ENCODE measurements around the gene TTI1. TPM values are rescaled to one million over a fixed set of nuclear protein-coding genes. Genes with fewer than 3 reads are reported as not detected.

TTI1 gene
- total and polyA plus RNA-seq, 2 experiments from 2014 or later = 17.8 to 56.4 TPM

DNA sequence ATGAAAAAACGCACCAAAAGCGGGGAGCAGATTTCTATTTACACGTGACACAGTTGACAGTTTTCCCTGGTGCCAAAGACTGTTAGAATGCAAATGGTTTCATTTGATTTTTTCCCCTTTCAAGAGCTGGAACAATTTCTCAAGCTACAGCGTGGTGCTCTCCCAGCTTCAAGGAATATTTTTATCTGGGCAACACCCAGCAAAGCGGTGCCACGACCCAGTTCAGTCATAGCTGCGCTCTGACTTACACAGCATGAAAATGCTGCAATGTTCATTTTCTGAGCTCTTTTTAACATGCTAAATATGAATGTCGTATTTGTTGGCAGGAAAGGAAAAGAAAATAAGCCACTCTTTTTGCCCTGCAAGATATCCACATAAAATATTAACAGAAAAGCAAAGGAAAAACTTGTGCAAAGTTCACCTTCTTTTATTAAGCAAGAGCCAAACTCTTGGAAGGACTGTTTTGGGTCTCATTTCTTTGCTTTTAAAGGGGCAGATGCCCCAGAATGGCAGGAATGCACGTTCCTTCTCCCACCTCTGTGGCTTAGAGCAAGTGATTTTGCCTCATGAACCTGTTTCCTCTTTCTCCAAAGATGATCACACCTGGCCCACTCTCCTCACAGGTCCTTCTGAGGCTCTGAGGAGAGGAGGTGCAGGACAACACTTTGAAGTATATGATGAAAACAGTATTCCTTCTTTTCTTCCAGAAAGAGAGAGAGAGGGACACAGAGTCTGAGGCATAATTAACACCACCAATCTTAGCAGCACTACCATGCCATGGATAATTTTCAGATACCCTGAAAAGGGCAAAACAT is 47.0 kb downstream of the TTI1 start:
- H4K20me1 ChIP-seq (replicated peaks; ENCODE audit: insufficient read depth) = peaks cover 4% of the 10 kb centered on the region; the same call in 1 of the 2 replicates
- H3K4me2 ChIP-seq = no peak overlapping the region
- H3K4me1 ChIP-seq (ENCODE audit: insufficient read depth) = no peaks in the 10 kb centered on the region
- no peak for DNase-seq (ENCODE audit: low spot score)
- H3K27me3 Mint-ChIP-seq (ENCODE audit: insufficient read depth, low read depth, poor library complexity) = peaks cover 5% of the 10 kb centered on the region
- H3F3A ChIP-seq (replicated peaks; ENCODE audit: low read depth) = no peaks in the 10 kb centered on the region
- no peak overlapping the region for H3K4me3 ChIP-seq
- no peaks in the 10 kb centered on the region for H3K79me2 ChIP-seq (replicated peaks; ENCODE audit: insufficient read depth)
- H3K27ac ChIP-seq (ENCODE audit: low read depth) = no peak overlapping the region
- no peak overlapping the region for H3K4me3 Mint-ChIP-seq
- ATAC-seq = no peak
- no peaks in the 10 kb centered on the region for H3K9me2 ChIP-seq (ENCODE audit: insufficient read depth)
- peaks cover 7% of the 10 kb centered on the region; the same call in 2 of the 3 replicates for H3K4me1 Mint-ChIP-seq
- H3K27me3 ChIP-seq (ENCODE audit: insufficient read depth) = no peaks in the 10 kb centered on the region
- peaks cover 10% of the 10 kb centered on the region; the same call in 1 of the 2 replicates for H3K36me3 ChIP-seq (ENCODE audit: insufficient read depth)
- no peak for TF ChIP-seq ZNF331 (CRISPR knock-in tag; IDR thresholded peaks at IDR 0.05; ENCODE audit: low read depth)
- no peak for TF ChIP-seq NANOG (IDR thresholded peaks at IDR 0.05; ENCODE audit: borderline replicate concordance)
- TF ChIP-seq, protein P1, sequence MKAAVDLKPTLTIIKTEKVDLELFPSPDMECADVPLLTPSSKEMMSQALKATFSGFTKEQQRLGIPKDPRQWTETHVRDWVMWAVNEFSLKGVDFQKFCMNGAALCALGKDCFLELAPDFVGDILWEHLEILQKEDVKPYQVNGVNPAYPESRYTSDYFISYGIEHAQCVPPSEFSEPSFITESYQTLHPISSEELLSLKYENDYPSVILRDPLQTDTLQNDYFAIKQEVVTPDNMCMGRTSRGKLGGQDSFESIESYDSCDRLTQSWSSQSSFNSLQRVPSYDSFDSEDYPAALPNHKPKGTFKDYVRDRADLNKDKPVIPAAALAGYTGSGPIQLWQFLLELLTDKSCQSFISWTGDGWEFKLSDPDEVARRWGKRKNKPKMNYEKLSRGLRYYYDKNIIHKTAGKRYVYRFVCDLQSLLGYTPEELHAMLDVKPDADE (IDR thresholded peaks at IDR 0.05) = no peak
- TF ChIP-seq, protein P2, sequence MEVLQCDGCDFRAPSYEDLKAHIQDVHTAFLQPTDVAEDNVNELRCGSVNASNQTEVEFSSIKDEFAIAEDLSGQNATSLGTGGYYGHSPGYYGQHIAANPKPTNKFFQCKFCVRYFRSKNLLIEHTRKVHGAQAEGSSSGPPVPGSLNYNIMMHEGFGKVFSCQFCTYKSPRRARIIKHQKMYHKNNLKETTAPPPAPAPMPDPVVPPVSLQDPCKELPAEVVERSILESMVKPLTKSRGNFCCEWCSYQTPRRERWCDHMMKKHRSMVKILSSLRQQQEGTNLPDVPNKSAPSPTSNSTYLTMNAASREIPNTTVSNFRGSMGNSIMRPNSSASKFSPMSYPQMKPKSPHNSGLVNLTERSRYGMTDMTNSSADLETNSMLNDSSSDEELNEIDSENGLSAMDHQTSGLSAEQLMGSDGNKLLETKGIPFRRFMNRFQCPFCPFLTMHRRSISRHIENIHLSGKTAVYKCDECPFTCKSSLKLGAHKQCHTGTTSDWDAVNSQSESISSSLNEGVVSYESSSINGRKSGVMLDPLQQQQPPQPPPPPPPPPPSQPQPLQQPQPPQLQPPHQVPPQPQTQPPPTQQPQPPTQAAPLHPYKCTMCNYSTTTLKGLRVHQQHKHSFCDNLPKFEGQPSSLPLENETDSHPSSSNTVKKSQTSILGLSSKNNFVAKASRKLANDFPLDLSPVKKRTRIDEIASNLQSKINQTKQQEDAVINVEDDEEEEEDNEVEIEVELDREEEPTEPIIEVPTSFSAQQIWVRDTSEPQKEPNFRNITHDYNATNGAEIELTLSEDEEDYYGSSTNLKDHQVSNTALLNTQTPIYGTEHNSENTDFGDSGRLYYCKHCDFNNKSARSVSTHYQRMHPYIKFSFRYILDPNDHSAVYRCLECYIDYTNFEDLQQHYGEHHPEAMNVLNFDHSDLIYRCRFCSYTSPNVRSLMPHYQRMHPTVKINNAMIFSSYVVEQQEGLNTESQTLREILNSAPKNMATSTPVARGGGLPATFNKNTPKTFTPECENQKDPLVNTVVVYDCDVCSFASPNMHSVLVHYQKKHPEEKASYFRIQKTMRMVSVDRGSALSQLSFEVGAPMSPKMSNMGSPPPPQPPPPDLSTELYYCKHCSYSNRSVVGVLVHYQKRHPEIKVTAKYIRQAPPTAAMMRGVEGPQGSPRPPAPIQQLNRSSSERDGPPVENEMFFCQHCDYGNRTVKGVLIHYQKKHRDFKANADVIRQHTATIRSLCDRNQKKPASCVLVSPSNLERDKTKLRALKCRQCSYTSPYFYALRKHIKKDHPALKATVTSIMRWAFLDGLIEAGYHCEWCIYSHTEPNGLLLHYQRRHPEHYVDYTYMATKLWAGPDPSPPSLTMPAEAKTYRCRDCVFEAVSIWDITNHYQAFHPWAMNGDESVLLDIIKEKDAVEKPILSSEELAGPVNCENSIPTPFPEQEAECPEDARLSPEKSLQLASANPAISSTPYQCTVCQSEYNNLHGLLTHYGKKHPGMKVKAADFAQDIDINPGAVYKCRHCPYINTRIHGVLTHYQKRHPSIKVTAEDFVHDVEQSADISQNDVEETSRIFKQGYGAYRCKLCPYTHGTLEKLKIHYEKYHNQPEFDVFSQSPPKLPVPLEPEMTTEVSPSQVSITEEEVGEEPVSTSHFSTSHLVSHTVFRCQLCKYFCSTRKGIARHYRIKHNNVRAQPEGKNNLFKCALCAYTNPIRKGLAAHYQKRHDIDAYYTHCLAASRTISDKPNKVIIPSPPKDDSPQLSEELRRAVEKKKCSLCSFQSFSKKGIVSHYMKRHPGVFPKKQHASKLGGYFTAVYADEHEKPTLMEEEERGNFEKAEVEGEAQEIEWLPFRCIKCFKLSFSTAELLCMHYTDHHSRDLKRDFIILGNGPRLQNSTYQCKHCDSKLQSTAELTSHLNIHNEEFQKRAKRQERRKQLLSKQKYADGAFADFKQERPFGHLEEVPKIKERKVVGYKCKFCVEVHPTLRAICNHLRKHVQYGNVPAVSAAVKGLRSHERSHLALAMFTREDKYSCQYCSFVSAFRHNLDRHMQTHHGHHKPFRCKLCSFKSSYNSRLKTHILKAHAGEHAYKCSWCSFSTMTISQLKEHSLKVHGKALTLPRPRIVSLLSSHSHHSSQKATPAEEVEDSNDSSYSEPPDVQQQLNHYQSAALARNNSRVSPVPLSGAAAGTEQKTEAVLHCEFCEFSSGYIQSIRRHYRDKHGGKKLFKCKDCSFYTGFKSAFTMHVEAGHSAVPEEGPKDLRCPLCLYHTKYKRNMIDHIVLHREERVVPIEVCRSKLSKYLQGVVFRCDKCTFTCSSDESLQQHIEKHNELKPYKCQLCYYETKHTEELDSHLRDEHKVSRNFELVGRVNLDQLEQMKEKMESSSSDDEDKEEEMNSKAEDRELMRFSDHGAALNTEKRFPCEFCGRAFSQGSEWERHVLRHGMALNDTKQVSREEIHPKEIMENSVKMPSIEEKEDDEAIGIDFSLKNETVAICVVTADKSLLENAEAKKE (CRISPR knock-in tag; IDR thresholded peaks at IDR 0.05) = no peak
- TF ChIP-seq CREB1 (CRISPR knock-in tag; IDR thresholded peaks at IDR 0.05; ENCODE audit: low read depth) = no peak
- TF ChIP-seq, protein P3, sequence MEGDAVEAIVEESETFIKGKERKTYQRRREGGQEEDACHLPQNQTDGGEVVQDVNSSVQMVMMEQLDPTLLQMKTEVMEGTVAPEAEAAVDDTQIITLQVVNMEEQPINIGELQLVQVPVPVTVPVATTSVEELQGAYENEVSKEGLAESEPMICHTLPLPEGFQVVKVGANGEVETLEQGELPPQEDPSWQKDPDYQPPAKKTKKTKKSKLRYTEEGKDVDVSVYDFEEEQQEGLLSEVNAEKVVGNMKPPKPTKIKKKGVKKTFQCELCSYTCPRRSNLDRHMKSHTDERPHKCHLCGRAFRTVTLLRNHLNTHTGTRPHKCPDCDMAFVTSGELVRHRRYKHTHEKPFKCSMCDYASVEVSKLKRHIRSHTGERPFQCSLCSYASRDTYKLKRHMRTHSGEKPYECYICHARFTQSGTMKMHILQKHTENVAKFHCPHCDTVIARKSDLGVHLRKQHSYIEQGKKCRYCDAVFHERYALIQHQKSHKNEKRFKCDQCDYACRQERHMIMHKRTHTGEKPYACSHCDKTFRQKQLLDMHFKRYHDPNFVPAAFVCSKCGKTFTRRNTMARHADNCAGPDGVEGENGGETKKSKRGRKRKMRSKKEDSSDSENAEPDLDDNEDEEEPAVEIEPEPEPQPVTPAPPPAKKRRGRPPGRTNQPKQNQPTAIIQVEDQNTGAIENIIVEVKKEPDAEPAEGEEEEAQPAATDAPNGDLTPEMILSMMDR (conservative IDR thresholded peaks at IDR 0.05; ENCODE audit: low read depth in 2 of 2) = no peak
- no peak for TF ChIP-seq STAT1 (IDR thresholded peaks at IDR 0.05; ENCODE audit: unreplicated experiment)
- TF ChIP-seq JUNB (IDR thresholded peaks at IDR 0.05; ENCODE audit: unreplicated experiment) = no peak
- no peak for TF ChIP-seq EZH2phosphoT487 (IDR thresholded peaks at IDR 0.05; ENCODE audit: unreplicated experiment)
- no peak for TF ChIP-seq POLR2AphosphoS5 (IDR thresholded peaks at IDR 0.05; ENCODE audit: low read depth)
- TF ChIP-seq, protein P4, sequence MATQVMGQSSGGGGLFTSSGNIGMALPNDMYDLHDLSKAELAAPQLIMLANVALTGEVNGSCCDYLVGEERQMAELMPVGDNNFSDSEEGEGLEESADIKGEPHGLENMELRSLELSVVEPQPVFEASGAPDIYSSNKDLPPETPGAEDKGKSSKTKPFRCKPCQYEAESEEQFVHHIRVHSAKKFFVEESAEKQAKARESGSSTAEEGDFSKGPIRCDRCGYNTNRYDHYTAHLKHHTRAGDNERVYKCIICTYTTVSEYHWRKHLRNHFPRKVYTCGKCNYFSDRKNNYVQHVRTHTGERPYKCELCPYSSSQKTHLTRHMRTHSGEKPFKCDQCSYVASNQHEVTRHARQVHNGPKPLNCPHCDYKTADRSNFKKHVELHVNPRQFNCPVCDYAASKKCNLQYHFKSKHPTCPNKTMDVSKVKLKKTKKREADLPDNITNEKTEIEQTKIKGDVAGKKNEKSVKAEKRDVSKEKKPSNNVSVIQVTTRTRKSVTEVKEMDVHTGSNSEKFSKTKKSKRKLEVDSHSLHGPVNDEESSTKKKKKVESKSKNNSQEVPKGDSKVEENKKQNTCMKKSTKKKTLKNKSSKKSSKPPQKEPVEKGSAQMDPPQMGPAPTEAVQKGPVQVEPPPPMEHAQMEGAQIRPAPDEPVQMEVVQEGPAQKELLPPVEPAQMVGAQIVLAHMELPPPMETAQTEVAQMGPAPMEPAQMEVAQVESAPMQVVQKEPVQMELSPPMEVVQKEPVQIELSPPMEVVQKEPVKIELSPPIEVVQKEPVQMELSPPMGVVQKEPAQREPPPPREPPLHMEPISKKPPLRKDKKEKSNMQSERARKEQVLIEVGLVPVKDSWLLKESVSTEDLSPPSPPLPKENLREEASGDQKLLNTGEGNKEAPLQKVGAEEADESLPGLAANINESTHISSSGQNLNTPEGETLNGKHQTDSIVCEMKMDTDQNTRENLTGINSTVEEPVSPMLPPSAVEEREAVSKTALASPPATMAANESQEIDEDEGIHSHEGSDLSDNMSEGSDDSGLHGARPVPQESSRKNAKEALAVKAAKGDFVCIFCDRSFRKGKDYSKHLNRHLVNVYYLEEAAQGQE (IDR thresholded peaks at IDR 0.05; ENCODE audit: unreplicated experiment) = no peak
- TF ChIP-seq EZH2 (IDR thresholded peaks at IDR 0.05; ENCODE audit: low read depth, unreplicated experiment) = no peak
- peaks cover 22% of the 10 kb centered on the region for H3K36me3 Mint-ChIP-seq (ENCODE audit: low read depth)
- no peaks in the 10 kb centered on the region; the same call in 2 of the 3 replicates for H3K9me3 Mint-ChIP-seq
- H2AFZ ChIP-seq = no peak overlapping the region
- no peak overlapping the region for H3K27ac Mint-ChIP-seq
